ENCODE results near the gene TM2D1. TPM values are rescaled to one million over a fixed set of nuclear protein-coding genes. Genes with fewer than 3 reads are reported as not detected.

The TM2D1 gene
- total RNA-seq, 1 experiment from 2014 or later: 22.7 TPM

- no peak overlapping the region for H3K4me2 ChIP-seq (ENCODE audit: low read length)
- no peaks in the 10 kb centered on the region for H4K20me1 ChIP-seq (ENCODE audit: insufficient read depth)
- intact Hi-C loops (cut with micrococcal nuclease): loop anchor here (10.0 kb wide), 2 partner anchors 674 to 1674 kb away; no protein-coding TSS in a partner anchor
- DNase-seq (ENCODE audit: low read depth, low spot score) (no peak), ATAC-seq (no peak)
- ChIA-PET POLR2A (no interaction called here), CTCF (no interaction called here), RAD21 (ENCODE audit: low non-redundant PET in 1 of 2, low total read pairs in 2 of 2, uncharacterized antibody in 2 of 2, unreplicated experiment in 2 of 2) (no interaction called here)
- H3K4me1 ChIP-seq (ENCODE audit: control insufficient read depth in 1 of 2, insufficient read depth in 2 of 2, low read length in 2 of 2): no peaks in the 10 kb centered on the region
- no peak overlapping the region for H2AFZ ChIP-seq (ENCODE audit: low read depth, low read length, poor library complexity, severe bottlenecking)
- H3K79me2 ChIP-seq (ENCODE audit: insufficient read depth, low read length): no peaks in the 10 kb centered on the region
- no peak overlapping the region for H3K27ac ChIP-seq (ENCODE audit: low read depth, low read length)
- H3K9me2 ChIP-seq (ENCODE audit: insufficient read depth): no peaks in the 10 kb centered on the region
- H3K27me3 ChIP-seq (ENCODE audit: insufficient read depth, low read length): no peaks in the 10 kb centered on the region
- no peak overlapping the region for H3K9ac ChIP-seq (ENCODE audit: low read length)
- H3K36me3 ChIP-seq (ENCODE audit: control insufficient read depth in 1 of 2, insufficient read depth in 2 of 2, low read length in 2 of 2): no peaks in the 10 kb centered on the region
- no TSS peak for BruUV-seq (replicated peaks)
- H3K9me3 ChIP-seq (ENCODE audit: control insufficient read depth in 1 of 2, insufficient read depth in 1 of 2, low read depth in 1 of 2, low read length in 2 of 2): no peaks in the 10 kb centered on the region
- no peak for TF ChIP-seq ATF3 (IDR thresholded peaks at IDR 0.05)
- TF ChIP-seq EGR1 (IDR thresholded peaks at IDR 0.05; ENCODE audit: low read depth): no peak
- TF ChIP-seq JUND (IDR thresholded peaks at IDR 0.05): no peak
- TF ChIP-seq RAD21 (IDR thresholded peaks at IDR 0.05; ENCODE audit: low read depth): no peak
- TF ChIP-seq SP1 (IDR thresholded peaks at IDR 0.05; ENCODE audit: low read depth): no peak
- no peak overlapping the region for H3K4me3 ChIP-seq (replicated peaks in 1 of 2; ENCODE audit: low read depth in 1 of 2, low read length in 2 of 2)
Observed at GRCh38 chr1:61648983-61649742, 75.8 kb downstream of the TM2D1 start.

- ChIA-PET CTCF (no interaction called here), RAD21 (ENCODE audit: low non-redundant PET in 1 of 2, low total read pairs in 2 of 2, uncharacterized antibody in 2 of 2, unreplicated experiment in 2 of 2) (no interaction called here), POLR2A (no interaction called here)
- H3K36me3 ChIP-seq (ENCODE audit: control insufficient read depth in 1 of 2, insufficient read depth in 2 of 2, low read length in 2 of 2): no peaks in the 10 kb centered on the region
- H3K27ac ChIP-seq (ENCODE audit: low read depth, low read length): no peak overlapping the region
- ATAC-seq (no peak), DNase-seq (ENCODE audit: low read depth, low spot score) (no peak)
- no peak for TF ChIP-seq RAD21 (IDR thresholded peaks at IDR 0.05; ENCODE audit: low read depth)
- no peaks in the 10 kb centered on the region for H3K9me2 ChIP-seq (ENCODE audit: insufficient read depth)
- no peaks in the 10 kb centered on the region for H4K20me1 ChIP-seq (ENCODE audit: insufficient read depth)
- H3K27me3 ChIP-seq (ENCODE audit: insufficient read depth, low read length): no peaks in the 10 kb centered on the region
- no peak overlapping the region for H3K9ac ChIP-seq (ENCODE audit: low read length)
- peaks cover 0 to under 1% of the 10 kb centered on the region in 2 experiments; a peak in 1 of 4 replicates for H3K4me1 ChIP-seq (ENCODE audit: control insufficient read depth in 1 of 2, insufficient read depth in 2 of 2, low read length in 2 of 2)
- BruUV-seq (replicated peaks): no TSS peak
- H3K4me2 ChIP-seq (ENCODE audit: low read length): no peak overlapping the region
- no peaks in the 10 kb centered on the region for H3K9me3 ChIP-seq (ENCODE audit: control insufficient read depth in 1 of 2, insufficient read depth in 1 of 2, low read depth in 1 of 2, low read length in 2 of 2)
- intact Hi-C loops (cut with micrococcal nuclease): loop anchor here (10.0 kb wide), 2 partner anchors 672 to 1672 kb away; no protein-coding TSS in a partner anchor
- H2AFZ ChIP-seq (ENCODE audit: low read depth, low read length, poor library complexity, severe bottlenecking): no peak overlapping the region
- H3K4me3 ChIP-seq (replicated peaks in 1 of 2; ENCODE audit: low read depth in 1 of 2, low read length in 2 of 2): no peak overlapping the region
- no peaks in the 10 kb centered on the region for H3K79me2 ChIP-seq (ENCODE audit: insufficient read depth, low read length)
Observed at GRCh38 chr1:61647142-61647541, 77.8 kb downstream of the TM2D1 start.

Measured in HCT116 (cell line).